HEK293T (cell line): ENCODE data around the gene FAM124A.

ENCODE experiments used
- CTCF ChIA-PET: fragments of 350-600 bp; formaldehyde crosslinking; extraction: SDS; loops from one replicate; lab custom pipeline; 2021; ENCODE audit warnings: antibody characterized with exemption, inconsistent platforms; lab: Yijun Ruan, JAX
- POLR2A ChIA-PET: fragments of 350-600 bp; formaldehyde crosslinking; extraction: SDS; loops from one replicate; lab custom pipeline; 2020; ENCODE audit warnings: antibody characterized with exemption, inconsistent platforms; lab: Yijun Ruan, JAX
- DNase-seq: peaks from one replicate; pipeline ENCODE4 v3.0.0; 2012; ENCODE audit warnings: mixed read lengths; ENCODE audit errors: extremely low spot score
- ARNT ChIP-seq: fragments of 450-650 bp; IDR thresholded peaks from 2 replicates; pipeline ENCODE4 v1.6.1; 2017; ENCODE audit warnings: mild to moderate bottlenecking
- BHLHE40 ChIP-seq: fragments of 450-650 bp; IDR thresholded peaks from 2 replicates; pipeline ENCODE4 v1.6.1; 2016; ENCODE audit warnings: mild to moderate bottlenecking, moderate library complexity, borderline replicate concordance
- CTBP1 ChIP-seq: fragments of 450-650 bp; IDR thresholded peaks from 2 replicates; pipeline ENCODE4 v1.6.1; 2016; ENCODE audit warnings: borderline replicate concordance
- ELF4 ChIP-seq: fragments of 450-650 bp; IDR thresholded peaks from 2 replicates; pipeline ENCODE4 v1.6.1; 2017; ENCODE audit warnings: antibody characterized with exemption
- FOXA1 ChIP-seq: fragments of 450-650 bp; IDR thresholded peaks from 2 replicates; pipeline ENCODE4 v1.6.1; 2016; ENCODE audit warnings: mild to moderate bottlenecking
- FOXK2 ChIP-seq: fragments of 450-650 bp; IDR thresholded peaks from 2 replicates; pipeline ENCODE4 v1.6.1; 2016; ENCODE audit warnings: mild to moderate bottlenecking
- FOXM1 ChIP-seq: fragments of 450-650 bp; IDR thresholded peaks from 2 replicates; pipeline ENCODE4 v1.6.1; 2017; ENCODE audit warnings: mild to moderate bottlenecking, borderline replicate concordance
- HDGF ChIP-seq: fragments of 450-650 bp; IDR thresholded peaks from 2 replicates; pipeline ENCODE4 v1.6.1; 2017; ENCODE audit warnings: antibody characterized with exemption, borderline replicate concordance
- L3MBTL2 ChIP-seq: fragments of 450-650 bp; conservative IDR thresholded peaks from 2 replicates; pipeline ENCODE4 v1.6.1; 2016; ENCODE audit warnings: mild to moderate bottlenecking
- LEF1 ChIP-seq: fragments of 450-650 bp; IDR thresholded peaks from 2 replicates; pipeline ENCODE4 v1.6.1; 2017; ENCODE audit warnings: mild to moderate bottlenecking, borderline replicate concordance
- NFRKB ChIP-seq: fragments of 450-650 bp; IDR thresholded peaks from 2 replicates; pipeline ENCODE4 v1.6.1; 2016; ENCODE audit warnings: mild to moderate bottlenecking, moderate library complexity
- SP1 ChIP-seq: fragments of 450-650 bp; IDR thresholded peaks from 2 replicates; pipeline ENCODE4 v1.6.1; 2017
- SUZ12 ChIP-seq: fragments of 450-650 bp; IDR thresholded peaks from 2 replicates; pipeline ENCODE4 v1.6.1; 2016; ENCODE audit warnings: mild to moderate bottlenecking
- TARDBP ChIP-seq: fragments of 450-650 bp; IDR thresholded peaks from 2 replicates; pipeline ENCODE4 v1.6.1; 2016
- ZNF384 ChIP-seq: fragments of 450-650 bp; IDR thresholded peaks from 2 replicates; pipeline ENCODE4 v1.6.1; 2016
- TF ChIP-seq, protein P1 (sequence below): fragments of 450-650 bp; IDR thresholded peaks from 2 replicates; pipeline ENCODE4 v1.6.1; 2016

FAM124A gene

DNA sequence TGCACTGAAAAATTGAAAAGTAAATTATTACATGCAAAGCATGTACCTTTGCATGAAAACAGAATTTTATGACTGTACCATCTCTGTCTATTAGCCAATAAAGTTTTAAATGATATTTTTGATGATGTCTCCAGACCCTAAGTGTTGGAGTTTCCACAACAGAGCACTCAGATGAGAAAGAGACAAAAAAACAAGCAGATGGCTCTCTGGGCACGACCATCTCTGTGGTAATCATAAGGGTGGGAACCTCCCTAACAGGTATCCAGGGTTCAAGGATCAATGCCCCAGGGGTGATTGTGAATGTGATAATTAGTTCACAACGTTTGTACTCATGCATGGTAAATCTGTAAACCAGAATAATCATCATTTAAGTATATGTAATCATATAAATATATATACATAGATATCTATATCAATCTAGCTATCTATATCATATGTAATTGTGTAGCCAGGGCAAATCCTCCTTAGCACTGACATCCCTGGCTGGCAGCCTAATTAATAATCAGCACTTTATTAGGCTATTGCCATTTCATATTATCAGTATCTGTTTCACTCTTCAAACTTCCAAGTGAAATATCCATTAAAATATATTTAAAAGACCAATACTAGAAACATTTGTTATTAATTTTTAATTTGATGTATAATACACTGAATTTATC lies 41.2 kb upstream of the FAM124A start:
- ChIA-PET POLR2A (no interaction called here), CTCF (no interaction called here)
- DNase-seq, result no peak
- TF ChIP-seq CTBP1, result no peak
- no peak for TF ChIP-seq FOXA1
- no peak for TF ChIP-seq SP1
- TF ChIP-seq FOXK2, result no peak
- TF ChIP-seq SUZ12, result no peak
- no peak for TF ChIP-seq ELF4
- TF ChIP-seq BHLHE40, result no peak
- TF ChIP-seq ZNF384, result no peak
- TF ChIP-seq LEF1, result no peak
- TF ChIP-seq FOXM1, result no peak
- no peak for TF ChIP-seq HDGF
- no peak for TF ChIP-seq TARDBP
- no peak for TF ChIP-seq L3MBTL2
- TF ChIP-seq ARNT, result no peak
- TF ChIP-seq NFRKB, result no peak
- TF ChIP-seq, protein P1, sequence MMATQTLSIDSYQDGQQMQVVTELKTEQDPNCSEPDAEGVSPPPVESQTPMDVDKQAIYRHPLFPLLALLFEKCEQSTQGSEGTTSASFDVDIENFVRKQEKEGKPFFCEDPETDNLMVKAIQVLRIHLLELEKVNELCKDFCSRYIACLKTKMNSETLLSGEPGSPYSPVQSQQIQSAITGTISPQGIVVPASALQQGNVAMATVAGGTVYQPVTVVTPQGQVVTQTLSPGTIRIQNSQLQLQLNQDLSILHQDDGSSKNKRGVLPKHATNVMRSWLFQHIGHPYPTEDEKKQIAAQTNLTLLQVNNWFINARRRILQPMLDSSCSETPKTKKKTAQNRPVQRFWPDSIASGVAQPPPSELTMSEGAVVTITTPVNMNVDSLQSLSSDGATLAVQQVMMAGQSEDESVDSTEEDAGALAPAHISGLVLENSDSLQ, result no peak

- ChIA-PET POLR2A (no interaction called here), CTCF (no interaction called here)
These were observed 40.3 kb upstream of the FAM124A start for GRCh38 chr13:51181786-51182383.

DNA sequence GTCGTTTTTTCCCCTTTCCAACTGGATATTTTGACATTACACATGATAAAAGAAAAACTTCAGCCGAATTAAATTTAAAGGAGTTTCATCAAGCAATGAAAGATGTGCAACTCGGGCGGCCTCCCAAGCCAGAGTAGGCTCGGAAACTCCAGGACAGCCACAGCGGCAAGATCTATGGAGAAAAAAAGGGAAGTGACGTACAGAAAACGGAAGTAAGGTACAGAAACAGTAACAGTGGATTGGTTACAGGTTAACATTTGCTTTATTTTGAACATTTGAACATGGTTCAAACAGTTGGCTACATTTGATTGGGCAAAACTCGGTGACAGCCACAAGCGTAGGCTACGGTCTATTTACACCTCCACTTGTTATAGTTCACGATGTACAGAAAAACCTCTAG lies 30.5 kb upstream of the FAM124A start:
- POLR2A ChIA-PET, result no interaction called here
- CTCF ChIA-PET, result no interaction called here

More at GRCh38 chr13:51181786-51182383, 40.3 kb upstream of the FAM124A start:
- DNase-seq, result no peak
- TF ChIP-seq HDGF (no peak), FOXK2 (no peak), ARNT (no peak), NFRKB (no peak), ZNF384 (no peak), FOXA1 (no peak), SUZ12 (no peak), L3MBTL2 (no peak), CTBP1 (no peak)
- TF ChIP-seq, protein P1, result no peak

DNA sequence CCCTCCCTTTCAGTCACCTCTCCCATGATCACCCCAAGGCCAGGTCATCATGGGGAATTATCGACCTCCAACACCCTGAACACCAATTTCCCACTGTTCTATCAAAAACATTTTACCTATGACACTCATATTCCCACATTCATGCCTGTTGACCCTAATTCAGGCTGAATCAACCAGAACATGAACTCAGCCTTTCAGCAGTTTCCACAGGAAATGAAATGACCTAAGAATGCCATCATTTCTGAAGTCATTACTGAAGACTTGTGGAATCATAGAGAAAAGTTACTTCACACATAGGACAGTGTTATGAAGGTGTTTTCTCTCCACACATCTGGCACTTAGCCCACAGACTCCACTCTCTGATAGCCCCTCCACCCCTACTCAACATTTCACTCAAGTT lies 29.9 kb upstream of the FAM124A start:
- TF ChIP-seq FOXA1, result no peak
- TF ChIP-seq LEF1, result no peak
- no peak for TF ChIP-seq L3MBTL2
- no peak for TF ChIP-seq SUZ12
- TF ChIP-seq TARDBP, result no peak
- no peak for TF ChIP-seq FOXK2
- TF ChIP-seq BHLHE40, result no peak
- TF ChIP-seq ZNF384, result no peak
- no peak for TF ChIP-seq FOXM1
- TF ChIP-seq SP1, result no peak
- no peak for TF ChIP-seq CTBP1
- TF ChIP-seq NFRKB, result no peak
- no peak for TF ChIP-seq ARNT
- no peak for TF ChIP-seq ELF4
- TF ChIP-seq, protein P1, result no peak
- no peak for TF ChIP-seq HDGF
- ChIA-PET CTCF (no interaction called here), POLR2A (no interaction called here)
- DNase-seq, result no peak

More for the DNA sequence above, 30.5 kb upstream of the FAM124A start:
- TF ChIP-seq BHLHE40 (no peak), ZNF384 (no peak), HDGF (no peak), FOXK2 (no peak), SP1 (no peak), LEF1 (no peak)
- no peak for DNase-seq

- TF ChIP-seq FOXM1, result no peak
- TF ChIP-seq CTBP1, result no peak
- TF ChIP-seq SUZ12, result no peak
- TF ChIP-seq, protein P1, result no peak
- no peak for TF ChIP-seq SP1
- TF ChIP-seq ZNF384, result no peak
- ChIA-PET CTCF (no interaction called here), POLR2A (no interaction called here)
- DNase-seq, result no peak
These were observed 28.8 kb upstream of the FAM124A start for GRCh38 chr13:51193387-51193786.
